PC-3 (cell line): Measurements from ENCODE around the gene ALX3. TPM values are rescaled to one million over a fixed set of nuclear protein-coding genes. Genes with fewer than 3 reads are reported as not detected.
A peak's percentile ranks its signal among the peaks of the same experiment; 100 is the strongest.

Experiments
- ATAC-seq: fragments of 200-7000 bp; cut with Tn5 transposase; 2 replicates; pipeline ENCODE4 v1.9.1; 2020; ENCODE audit warnings: mild to moderate bottlenecking, moderate library complexity
- BruUV-seq: library from RNA; stranded (reverse); fragments of 400-500 nt; replicated peaks from 2 replicates; lab custom pipeline; 2021; lab: Mats Ljungman, UMichigan
- CTCF ChIA-PET: fragments of 300-600 bp; sonication (Branson Sonifier 250); formaldehyde crosslinking; loops from one replicate; lab custom pipeline; 2022; ENCODE audit warnings: antibody characterized with exemption; lab: Charles Lee
- POLR2A ChIA-PET: fragments of 300-600 bp; sonication (Branson Sonifier 250); formaldehyde crosslinking; loops from one replicate; lab custom pipeline; 2022; ENCODE audit warnings: antibody characterized with exemption; ENCODE audit not compliant: unreplicated experiment; lab: Charles Lee
- DNase-seq: peaks from one replicate; pipeline ENCODE4 v3.0.0-alpha.2; 2015
- H2AFZ ChIP-seq: fragments of 300-600 bp; sonication (generic); 2 replicates; pipeline ENCODE4 v1.6.0; 2016; ENCODE audit warnings: antibody characterized with exemption, low read length
- H3F3A ChIP-seq: fragments of 300-600 bp; sonication (generic); one replicate; pipeline ENCODE4 v1.6.0; 2017; ENCODE audit warnings: antibody characterized with exemption, low read length, control low read depth, mild to moderate bottlenecking; ENCODE audit not compliant: unreplicated experiment
- H3K27ac ChIP-seq: fragments of 300-600 bp; sonication (generic); 2 replicates; pipeline ENCODE4 v1.5.1; 2016; ENCODE audit warnings: mild to moderate bottlenecking, low read length
- H3K27me3 ChIP-seq: fragments of 300-600 bp; sonication (generic); 2 replicates; pipeline ENCODE4 v1.6.1; 2016; ENCODE audit warnings: low read length, mixed read lengths
- H3K36me3 ChIP-seq: fragments of 300-600 bp; sonication (generic); 2 replicates; pipeline ENCODE4 v1.6.1; 2016; ENCODE audit warnings: low read depth, mixed run types, low read length, mixed read lengths
- H3K4me1 ChIP-seq: fragments of 300-600 bp; sonication (generic); 2 replicates; pipeline ENCODE4 v1.5.1; 2016; ENCODE audit warnings: low read length; ENCODE audit not compliant: insufficient read depth
- H3K4me2 ChIP-seq: fragments of 300-600 bp; sonication (generic); 2 replicates; pipeline ENCODE4 v1.6.0; 2016; ENCODE audit warnings: low read length
- H3K4me3 ChIP-seq: fragments of 300-600 bp; sonication (generic); 2 replicates; pipeline ENCODE4 v1.5.1; 2016; ENCODE audit warnings: mild to moderate bottlenecking, low read length, mixed read lengths
- H3K79me2 ChIP-seq: fragments of 300-600 bp; sonication (generic); 2 replicates; pipeline ENCODE4 v1.6.1; 2017; ENCODE audit warnings: low read length, mixed read lengths
- H3K9ac ChIP-seq: fragments of 300-600 bp; sonication (generic); 2 replicates; pipeline ENCODE4 v1.6.0; 2016; ENCODE audit warnings: mild to moderate bottlenecking, low read length
- H3K9me2 ChIP-seq: fragments of 300-600 bp; sonication (generic); replicated peaks from 2 replicates; pipeline ENCODE4 v1.6.1; 2016; ENCODE audit warnings: mixed run types, low read length, mixed read lengths
- H3K9me3 ChIP-seq: fragments of 300-600 bp; sonication (generic); 2 replicates; pipeline ENCODE4 v1.6.1; 2016; ENCODE audit warnings: low read length, mixed read lengths
- H4K20me1 ChIP-seq: fragments of 300-600 bp; sonication (generic); 2 replicates; pipeline ENCODE4 v1.6.1; 2016; ENCODE audit warnings: low read length, mixed read lengths
- CTCF ChIP-seq: fragments of 300-600 bp; sonication (generic); conservative IDR thresholded peaks from 2 replicates; pipeline ENCODE4 v1.5.1; 2017; ENCODE audit warnings: antibody characterized with exemption, low read depth, mild to moderate bottlenecking, low read length
- EZH2 ChIP-seq: fragments of 300-600 bp; sonication (generic); IDR thresholded peaks from one replicate; pipeline ENCODE4 v1.6.1; 2017; ENCODE audit warnings: antibody characterized with exemption, mild to moderate bottlenecking, low read length; ENCODE audit not compliant: unreplicated experiment
- EZH2phosphoT487 ChIP-seq: fragments of 300-600 bp; sonication (generic); IDR thresholded peaks from 2 replicates; pipeline ENCODE4 v1.6.1; 2018; ENCODE audit warnings: mild to moderate bottlenecking, antibody characterized with exemption, low read length, borderline replicate concordance
- intact Hi-C: fragments of 100-400 bp; cut with micrococcal nuclease; formaldehyde crosslinking; loops from 2 replicates; pipeline ENCODE4 v1.9.0; 2023
- total RNA-seq: library from RNA; depleted of rRNA; stranded (reverse); fragments of >200 nt; gene quantifications from 2 replicates; pipeline ENCODE4 v1.2.3, GENCODE V29; 2014

The ALX3 gene
- total RNA-seq, 1 experiment from 2014 or later = not detected

GRCh38 chr1:110034451-110035235 is 35.8 kb downstream of the ALX3 start, which contains the start of gene STRIP1:
Gene STRIP1 (plus strand): TSS chr1:110034624. CDS start chr1:110034638, 14 bp downstream.
- Histone ChIP-seq H3K9ac (peak within 1 kb of the TSS; percentile 96), H3K27me3 (no peaks in the 10 kb centered on the region), H3K79me2 (peaks cover 32% of the 10 kb centered on the region), H3F3A (no peaks in the 10 kb centered on the region), H3K27ac (peak within 1 kb of the TSS; percentile 33), H3K4me2 (peak within 1 kb of the TSS; percentile 89), H4K20me1 (0 out of 2 replicates have a peak, but pooled peaks cover 5% of the 10 kb centered on the region), H3K4me3 (peak within 1 kb of the TSS; percentile 92), H3K36me3 (peaks cover 23% of the 10 kb centered on the region; the same call in 1 of the 2 replicates), H3K9me2 (no peaks in the 10 kb centered on the region), H2AFZ (peak within 1 kb of the TSS; percentile 94), H3K4me1 (peaks cover 21% of the 10 kb centered on the region), H3K9me3 (no peaks in the 10 kb centered on the region)
- no peak for TF ChIP-seq CTCF
- no peak for TF ChIP-seq EZH2phosphoT487
- no peak for TF ChIP-seq EZH2
- BruUV-seq = no TSS peak
- DNase-seq (peak; percentile 96), ATAC-seq (peak; percentile 90)
- CTCF ChIA-PET = interaction anchor here (0.6 kb wide), 3 partner anchors 23 to 1380 kb away, joined by 3 to 5 read pairs (median 4); no protein-coding TSS in a partner anchor
- POLR2A ChIA-PET = interaction anchor here (0.6 kb wide), 3 partner anchors 11 to 437 kb away, joined by 4 to 5 read pairs (median 5); no protein-coding TSS in a partner anchor
- intact Hi-C loops = no loop called here

GRCh38 chr1:110034040-110034450 is 36.4 kb downstream of the ALX3 start:
- TF ChIP-seq EZH2 (no peak), CTCF (no peak), EZH2phosphoT487 (no peak)
- H3K79me2 ChIP-seq = peaks cover 32% of the 10 kb centered on the region
- no peaks in the 10 kb centered on the region for H3K27me3 ChIP-seq
- H3K4me3 ChIP-seq = peak overlapping the region; percentile 92
- TSS peak; percentile 85 for BruUV-seq
- ChIA-PET CTCF (no interaction called here), POLR2A (interaction anchor here (0.6 kb wide), 1 partner anchor 48 kb away, joined by 5 read pairs; no protein-coding TSS in a partner anchor)
- H3K9ac ChIP-seq = peak overlapping the region; percentile 96
- ATAC-seq (no peak), DNase-seq (no peak)
- intact Hi-C loops = no loop called here
- H4K20me1 ChIP-seq = 0 out of 2 replicates have a peak, but pooled peaks cover 5% of the 10 kb centered on the region
- no peak overlapping the region for H3K27ac ChIP-seq
- H2AFZ ChIP-seq = peak overlapping the region; percentile 94
- H3K4me1 ChIP-seq = peaks cover 21% of the 10 kb centered on the region
- peaks cover 17% of the 10 kb centered on the region; the same call in 1 of the 2 replicates for H3K36me3 ChIP-seq
- peak overlapping the region; percentile 89 for H3K4me2 ChIP-seq
- no peaks in the 10 kb centered on the region for H3F3A ChIP-seq
- no peaks in the 10 kb centered on the region for H3K9me3 ChIP-seq
- H3K9me2 ChIP-seq = no peaks in the 10 kb centered on the region
